Osteoblast (primary cell): ENCODE measurements around the gene NTM. TPM values are rescaled to one million over a fixed set of nuclear protein-coding genes. Genes with fewer than 3 reads are reported as not detected.
A peak's percentile ranks its signal among the peaks of the same experiment; 100 is the strongest.

Experiments used
- DNase-seq: peaks from one replicate; pipeline ENCODE4 v3.0.0; 2011; ENCODE audit warnings: low spot score, mixed read lengths; ENCODE audit not compliant: insufficient read length; ENCODE audit errors: missing footprints
- H2AFZ ChIP-seq: 2 replicates; pipeline ENCODE4 v1.6.0; 2011; ENCODE audit warnings: mild to moderate bottlenecking, low read length
- H3K27ac ChIP-seq: 2 replicates; pipeline ENCODE4 v1.5.1; 2011; ENCODE audit warnings: mild to moderate bottlenecking, low read depth, low read length, moderate library complexity
- H3K27me3 ChIP-seq: 2 replicates; pipeline ENCODE4 v1.6.0; 2012; ENCODE audit warnings: mild to moderate bottlenecking, control low read depth, inconsistent platforms, low read length, moderate library complexity; ENCODE audit not compliant: insufficient read depth
- H3K36me3 ChIP-seq: 2 replicates; pipeline ENCODE4 v1.5.1; 2011; ENCODE audit warnings: mild to moderate bottlenecking, low read length, control low read depth, moderate library complexity; ENCODE audit not compliant: insufficient read depth
- H3K4me1 ChIP-seq: 2 replicates; pipeline ENCODE4 v1.5.1; 2011; ENCODE audit warnings: mild to moderate bottlenecking, low read length, control low read depth, moderate library complexity; ENCODE audit not compliant: insufficient read depth
- H3K4me2 ChIP-seq: 2 replicates; pipeline ENCODE4 v1.6.0; 2011; ENCODE audit warnings: mild to moderate bottlenecking, low read length; ENCODE audit not compliant: insufficient read depth
- H3K4me3 ChIP-seq: fragments of 200-600 bp; sonication (generic); 3 replicates; pipeline ENCODE4 v1.5.1; 2012; ENCODE audit warnings: mild to moderate bottlenecking, low read length, inconsistent platforms; ENCODE audit not compliant: insufficient read depth
- H3K79me2 ChIP-seq: 2 replicates; pipeline ENCODE4 v1.6.0; 2012; ENCODE audit warnings: mild to moderate bottlenecking, low read length, control low read depth, inconsistent platforms; ENCODE audit not compliant: insufficient read depth
- H3K9me3 ChIP-seq: 2 replicates; pipeline ENCODE4 v1.5.1; 2011; ENCODE audit warnings: low read depth, low read length, control low read depth
- H4K20me1 ChIP-seq: 2 replicates; pipeline ENCODE4 v1.6.0; 2012; ENCODE audit warnings: mild to moderate bottlenecking, low read length, control low read depth; ENCODE audit not compliant: insufficient read depth
- CTCF ChIP-seq: IDR thresholded peaks from 2 replicates; pipeline ENCODE4 v1.5.1; 2011; ENCODE audit warnings: mild to moderate bottlenecking, low read depth, low read length, moderate library complexity; ENCODE audit errors: extremely low read depth
- total RNA-seq: library from RNA; depleted of rRNA; stranded (reverse); fragments of >200 nt; gene quantifications from 2 replicates; pipeline ENCODE4 v1.2.3, GENCODE V29; 2012

Gene NTM
- total RNA-seq, 1 donor = 48.1 TPM

- peaks cover 10% of the 10 kb centered on the region for H4K20me1 ChIP-seq
Measured at GRCh38 chr11:132293586-132293985, 923.2 kb downstream of the NTM start.

GRCh38 chr11:132296946-132297610 is 926.7 kb downstream of the NTM start:
- no peak for DNase-seq
- Histone ChIP-seq H3K79me2 (peaks cover 2% of the 10 kb centered on the region), H3K4me3 (no peak overlapping the region), H3K27me3 (no peaks in the 10 kb centered on the region), H3K36me3 (no peaks in the 10 kb centered on the region), H4K20me1 (peaks cover 24% of the 10 kb centered on the region), H3K4me2 (no peak overlapping the region), H2AFZ (no peak overlapping the region), H3K27ac (no peak overlapping the region), H3K4me1 (no peaks in the 10 kb centered on the region), H3K9me3 (no peaks in the 10 kb centered on the region)
- TF ChIP-seq CTCF = no peak

More at GRCh38 chr11:132293586-132293985, 923.2 kb downstream of the NTM start:
- Histone ChIP-seq H3K27ac (no peak overlapping the region), H3K36me3 (no peaks in the 10 kb centered on the region), H2AFZ (no peak overlapping the region), H3K4me1 (no peaks in the 10 kb centered on the region), H3K4me2 (no peak overlapping the region), H3K4me3 (no peak overlapping the region), H3K27me3 (no peaks in the 10 kb centered on the region), H3K79me2 (peaks cover 5% of the 10 kb centered on the region), H3K9me3 (no peaks in the 10 kb centered on the region)
- TF ChIP-seq CTCF = no peak
- no peak for DNase-seq

- no peak overlapping the region for H3K4me3 ChIP-seq
- no peak overlapping the region for H3K27ac ChIP-seq
- H3K4me2 ChIP-seq = no peak overlapping the region
- H3K27me3 ChIP-seq = no peaks in the 10 kb centered on the region
- H3K36me3 ChIP-seq = no peaks in the 10 kb centered on the region
- H4K20me1 ChIP-seq = peaks cover 24% of the 10 kb centered on the region
- H3K4me1 ChIP-seq = no peaks in the 10 kb centered on the region
- DNase-seq = no peak
- peaks cover 2% of the 10 kb centered on the region for H3K79me2 ChIP-seq
- H2AFZ ChIP-seq = no peak overlapping the region
- no peak for TF ChIP-seq CTCF
- H3K9me3 ChIP-seq = no peaks in the 10 kb centered on the region
Measured at GRCh38 chr11:132298357-132298756, 927.9 kb downstream of the NTM start.

GRCh38 chr11:132300283-132300682 is 929.9 kb downstream of the NTM start:
- Histone ChIP-seq H3K36me3 (no peaks in the 10 kb centered on the region), H3K27me3 (no peaks in the 10 kb centered on the region), H2AFZ (no peak overlapping the region), H3K4me3 (no peak overlapping the region), H3K79me2 (no peaks in the 10 kb centered on the region), H3K27ac (no peak overlapping the region), H3K4me2 (no peak overlapping the region), H3K9me3 (no peaks in the 10 kb centered on the region), H3K4me1 (no peaks in the 10 kb centered on the region), H4K20me1 (peaks cover 22% of the 10 kb centered on the region)
- no peak for DNase-seq
- peak; percentile 40 for TF ChIP-seq CTCF
